Measurements from ENCODE around the gene PROS1. TPM values are rescaled to one million over a fixed set of nuclear protein-coding genes. Genes with fewer than 3 reads are reported as not detected.

The PROS1 gene
- total RNA-seq = 10 to 100 TPM; 64.6 to 70.2 TPM

GRCh38 chr3:93973131-93974126 is at the start of gene PROS1:
PROS1 (minus strand) TSS chr3:93973896; CDS start chr3:93973749, 147 bp downstream.

GRCh38 chr3:93979850-93980676 is 6.4 kb upstream of the PROS1 start, which contains the start of gene ARL13B:
ARL13B (plus strand) TSS chr3:93980155; CDS start chr3:93980424, 269 bp downstream.

Small RNA genes within 50 kb of the gene (small RNA-seq; reads per million reads assigned to genes)
- gene RF00019 = 0 reads per million in 2 donors
- gene RNU6-488P = 0 to 0.12 reads per million in 2 donors
- gene RNU6-511P = 0 reads per million in 2 donors

Other genes with a start within 250 kb of the PROS1 start
- 10 to 100 TPM in 1 of 2 donors, 1 to 10 TPM in 1; 6.9 to 12.3 TPM for gene ARL13B, start 6.3 kb upstream of the PROS1 start, total RNA-seq
- gene STX19, start 54.7 kb upstream of the PROS1 start, total RNA-seq = not detected
- gene DHFR2, start 89.0 kb upstream of the PROS1 start, total RNA-seq = 1 to 10 TPM; 5.7 to 10.0 TPM
- 10 to 100 TPM; 13.1 to 14.0 TPM for gene NSUN3, start 89.2 kb upstream of the PROS1 start, total RNA-seq

All from melanocyte of skin (primary cell).